Measurements from ENCODE around the gene LMOD1.

The LMOD1 gene

GRCh38 chr1:201886103-201886885, 60.1 kb downstream of the LMOD1 start:
- no peaks in the 10 kb centered on the region for H3K9me3 Mint-ChIP-seq
- no peak overlapping the region for H3K27ac Mint-ChIP-seq
- peaks cover 37% of the 10 kb centered on the region for H3K27me3 Mint-ChIP-seq (ENCODE audit: low read depth)

GRCh38 chr1:201885531-201886075, 60.7 kb downstream of the LMOD1 start:
- Mint-ChIP-seq H3K27ac (no peak overlapping the region), H3K9me3 (no peaks in the 10 kb centered on the region), H3K4me1 (ENCODE audit: low read depth) (peaks cover 5% of the 10 kb centered on the region), H3K36me3 (ENCODE audit: low read depth) (no peaks in the 10 kb centered on the region), H3K4me3 (no peak overlapping the region), H3K27me3 (ENCODE audit: low read depth) (peaks cover 34% of the 10 kb centered on the region)

More at GRCh38 chr1:201886103-201886885, 60.1 kb downstream of the LMOD1 start:
- peaks cover 5% of the 10 kb centered on the region for H3K4me1 Mint-ChIP-seq (ENCODE audit: low read depth)
- no peak overlapping the region for H3K4me3 Mint-ChIP-seq
- H3K36me3 Mint-ChIP-seq (ENCODE audit: low read depth): no peaks in the 10 kb centered on the region

GRCh38 chr1:201884425-201884824, 61.9 kb downstream of the LMOD1 start:
- Mint-ChIP-seq H3K4me3 (no peak overlapping the region), H3K9me3 (no peaks in the 10 kb centered on the region), H3K36me3 (ENCODE audit: low read depth) (no peaks in the 10 kb centered on the region), H3K27ac (no peak overlapping the region), H3K27me3 (ENCODE audit: low read depth) (peaks cover 24% of the 10 kb centered on the region), H3K4me1 (ENCODE audit: low read depth) (peaks cover 3% of the 10 kb centered on the region)

GRCh38 chr1:201883786-201884185, 62.6 kb downstream of the LMOD1 start:
- Mint-ChIP-seq H3K9me3 (no peaks in the 10 kb centered on the region), H3K27me3 (ENCODE audit: low read depth) (peaks cover 20% of the 10 kb centered on the region), H3K36me3 (ENCODE audit: low read depth) (no peaks in the 10 kb centered on the region), H3K27ac (no peak overlapping the region), H3K4me3 (no peak overlapping the region), H3K4me1 (ENCODE audit: low read depth) (peaks cover 3% of the 10 kb centered on the region)

GRCh38 chr1:201883266-201883665, 63.1 kb downstream of the LMOD1 start:
- Mint-ChIP-seq H3K27ac (no peak overlapping the region), H3K36me3 (ENCODE audit: low read depth) (no peaks in the 10 kb centered on the region), H3K9me3 (no peaks in the 10 kb centered on the region), H3K27me3 (ENCODE audit: low read depth) (peaks cover 18% of the 10 kb centered on the region), H3K4me1 (ENCODE audit: low read depth) (peaks cover 3% of the 10 kb centered on the region), H3K4me3 (no peak overlapping the region)

- Mint-ChIP-seq H3K4me3 (no peak overlapping the region), H3K27me3 (ENCODE audit: low read depth) (peaks cover 12% of the 10 kb centered on the region), H3K4me1 (ENCODE audit: low read depth) (peaks cover 3% of the 10 kb centered on the region), H3K27ac (no peak overlapping the region), H3K36me3 (ENCODE audit: low read depth) (no peaks in the 10 kb centered on the region), H3K9me3 (no peaks in the 10 kb centered on the region)
Measured at GRCh38 chr1:201882665-201883132, 63.6 kb downstream of the LMOD1 start.

GRCh38 chr1:201881617-201882016, 64.7 kb downstream of the LMOD1 start:
- Mint-ChIP-seq H3K27ac (no peak overlapping the region), H3K9me3 (no peaks in the 10 kb centered on the region), H3K36me3 (ENCODE audit: low read depth) (peaks cover 1% of the 10 kb centered on the region), H3K4me1 (ENCODE audit: low read depth) (no peaks in the 10 kb centered on the region), H3K4me3 (no peak overlapping the region), H3K27me3 (ENCODE audit: low read depth) (peaks cover 1% of the 10 kb centered on the region)

- H3K4me1 Mint-ChIP-seq (ENCODE audit: low read depth): no peaks in the 10 kb centered on the region
- peak overlapping the region; percentile 47 for H3K27ac Mint-ChIP-seq
- H3K36me3 Mint-ChIP-seq (ENCODE audit: low read depth): peaks cover 4% of the 10 kb centered on the region
- H3K27me3 Mint-ChIP-seq (ENCODE audit: low read depth): no peaks in the 10 kb centered on the region
- no peaks in the 10 kb centered on the region for H3K9me3 Mint-ChIP-seq
- no peak overlapping the region for H3K4me3 Mint-ChIP-seq
Measured at GRCh38 chr1:201880928-201881571, 65.3 kb downstream of the LMOD1 start.

GRCh38 chr1:201877877-201878401, 68.4 kb downstream of the LMOD1 start:
- Mint-ChIP-seq H3K36me3 (ENCODE audit: low read depth) (peaks cover 13% of the 10 kb centered on the region), H3K27ac (no peak overlapping the region), H3K4me3 (no peak overlapping the region), H3K4me1 (ENCODE audit: low read depth) (no peaks in the 10 kb centered on the region), H3K27me3 (ENCODE audit: low read depth) (no peaks in the 10 kb centered on the region), H3K9me3 (no peaks in the 10 kb centered on the region)

GRCh38 chr1:201876148-201876818, 70.1 kb downstream of the LMOD1 start:
- no peaks in the 10 kb centered on the region for H3K9me3 Mint-ChIP-seq
- H3K36me3 Mint-ChIP-seq (ENCODE audit: low read depth): peaks cover 24% of the 10 kb centered on the region
- no peaks in the 10 kb centered on the region for H3K27me3 Mint-ChIP-seq (ENCODE audit: low read depth)
- H3K27ac Mint-ChIP-seq: no peak overlapping the region
- no peak overlapping the region for H3K4me3 Mint-ChIP-seq
- no peaks in the 10 kb centered on the region for H3K4me1 Mint-ChIP-seq (ENCODE audit: low read depth)

- H3K9me3 Mint-ChIP-seq: no peaks in the 10 kb centered on the region
- H3K36me3 Mint-ChIP-seq (ENCODE audit: low read depth): peaks cover 35% of the 10 kb centered on the region
- no peak overlapping the region for H3K27ac Mint-ChIP-seq
- no peaks in the 10 kb centered on the region for H3K4me1 Mint-ChIP-seq (ENCODE audit: low read depth)
- no peak overlapping the region for H3K4me3 Mint-ChIP-seq
- H3K27me3 Mint-ChIP-seq (ENCODE audit: low read depth): no peaks in the 10 kb centered on the region
Measured at GRCh38 chr1:201874672-201875071, 71.7 kb downstream of the LMOD1 start.

- peaks cover 52% of the 10 kb centered on the region for H3K36me3 Mint-ChIP-seq (ENCODE audit: low read depth)
- no peak overlapping the region for H3K27ac Mint-ChIP-seq
- no peak overlapping the region for H3K4me3 Mint-ChIP-seq
- H3K4me1 Mint-ChIP-seq (ENCODE audit: low read depth): no peaks in the 10 kb centered on the region
- H3K9me3 Mint-ChIP-seq: no peaks in the 10 kb centered on the region
- no peaks in the 10 kb centered on the region for H3K27me3 Mint-ChIP-seq (ENCODE audit: low read depth)
Measured at GRCh38 chr1:201870397-201870796, 76.0 kb downstream of the LMOD1 start.

- Mint-ChIP-seq H3K9me3 (no peaks in the 10 kb centered on the region), H3K27ac (no peak overlapping the region), H3K4me3 (no peak overlapping the region), H3K4me1 (ENCODE audit: low read depth) (no peaks in the 10 kb centered on the region), H3K36me3 (ENCODE audit: low read depth) (peaks cover 36% of the 10 kb centered on the region), H3K27me3 (ENCODE audit: low read depth) (no peaks in the 10 kb centered on the region)
Measured at GRCh38 chr1:201861448-201861847, 84.9 kb downstream of the LMOD1 start.

GRCh38 chr1:201859424-201859823, 86.9 kb downstream of the LMOD1 start:
- Mint-ChIP-seq H3K4me3 (no peak overlapping the region), H3K4me1 (ENCODE audit: low read depth) (no peaks in the 10 kb centered on the region), H3K36me3 (ENCODE audit: low read depth) (peaks cover 53% of the 10 kb centered on the region), H3K9me3 (no peaks in the 10 kb centered on the region), H3K27ac (no peak overlapping the region), H3K27me3 (ENCODE audit: low read depth) (no peaks in the 10 kb centered on the region)

Data from T-helper 1 cell treated with Interleukin-12 subunit alpha and Interleukin-12 subunit beta and Interleukin-4 antibody, amounts not matched to agents 30 μg/mL and 1 μg/mL, for 36 hours (primary cell).